ENCODE results near the gene MAGEA8. TPM values are rescaled to one million over a fixed set of nuclear protein-coding genes. Genes with fewer than 3 reads are reported as not detected.

Gene MAGEA8
- total and polyA plus RNA-seq, 8 donors = 0.15 to 0.45 (median 0.31) TPM; not detected in 2

GRCh38 chrX:149851864-149852263 is 29.1 kb upstream of the MAGEA8 start:
- H3K27me3 ChIP-seq = no peaks in the 10 kb centered on the region
- H3K4me1 ChIP-seq = no peaks in the 10 kb centered on the region
- TF ChIP-seq CTCF (IDR thresholded peaks at IDR 0.05) = no peak
- H3K27ac ChIP-seq = no peak overlapping the region
- no peak overlapping the region for H3K4me3 ChIP-seq
- no peaks in the 10 kb centered on the region for H3K36me3 ChIP-seq
- ATAC-seq = no peak
- no peak for DNase-seq
- intact Hi-C loops (cut with DNase I) = no loop called here
- no peaks in the 10 kb centered on the region for H3K9me3 ChIP-seq

DNA sequence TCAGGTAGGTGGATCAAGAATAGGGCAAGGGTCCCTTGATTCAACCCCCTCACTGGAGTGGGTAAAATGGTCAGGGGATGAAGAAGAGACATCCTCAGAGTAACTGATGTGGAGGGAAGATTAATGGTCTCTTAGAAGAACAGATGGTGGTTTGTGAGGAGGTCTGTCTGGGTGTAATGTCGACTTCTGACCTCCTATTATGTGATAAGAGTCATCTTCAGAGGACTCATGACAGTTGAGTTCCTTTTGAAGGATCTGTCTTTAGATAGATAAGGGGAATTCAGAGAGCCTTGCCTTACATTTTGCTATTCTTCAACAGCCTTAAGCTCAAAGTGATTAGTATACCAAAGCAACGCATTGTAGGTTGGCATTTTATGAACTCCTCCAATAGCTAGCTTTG is 27.1 kb upstream of the MAGEA8 start:
- no peaks in the 10 kb centered on the region for H3K4me1 ChIP-seq
- ATAC-seq = no peak
- no peak for TF ChIP-seq CTCF (IDR thresholded peaks at IDR 0.05)
- no peaks in the 10 kb centered on the region for H3K9me3 ChIP-seq
- no peak overlapping the region for H3K4me3 ChIP-seq
- H3K36me3 ChIP-seq = no peaks in the 10 kb centered on the region
- intact Hi-C loops (cut with DNase I) = no loop called here
- no peak overlapping the region for H3K27ac ChIP-seq
- DNase-seq = no peak
- no peaks in the 10 kb centered on the region for H3K27me3 ChIP-seq

DNA sequence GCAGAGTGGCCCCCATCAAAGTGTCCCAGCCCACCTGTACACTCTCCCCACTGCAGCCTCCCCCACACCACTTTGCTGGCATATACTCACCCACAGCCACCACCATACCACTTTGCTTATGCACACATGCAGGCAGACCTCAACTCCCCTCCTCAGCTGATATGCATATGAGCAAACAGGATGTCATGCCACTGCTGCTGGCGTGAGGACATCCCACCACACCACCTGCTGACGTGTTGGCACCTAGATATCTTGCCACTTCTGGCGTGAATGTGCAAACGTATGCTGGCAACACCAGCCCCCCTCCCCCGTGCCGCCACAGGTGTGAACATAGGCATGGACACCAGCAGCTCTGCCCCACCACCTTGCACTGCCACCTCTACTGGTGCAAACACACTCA is 22.4 kb upstream of the MAGEA8 start:
- Histone ChIP-seq H3K4me1 (no peaks in the 10 kb centered on the region), H3K4me3 (no peak overlapping the region), H3K27ac (no peak overlapping the region), H3K27me3 (no peaks in the 10 kb centered on the region), H3K36me3 (no peaks in the 10 kb centered on the region), H3K9me3 (peaks cover 0 to 4% of the 10 kb centered on the region in 2 donors)
- TF ChIP-seq CTCF (IDR thresholded peaks at IDR 0.05) = no peak
- no peak for DNase-seq
- no peak for ATAC-seq
- intact Hi-C loops (cut with DNase I) = no loop called here

GRCh38 chrX:149860445-149860844 is 20.5 kb upstream of the MAGEA8 start:
- no peak for TF ChIP-seq CTCF (IDR thresholded peaks at IDR 0.05)
- Histone ChIP-seq H3K4me3 (no peak overlapping the region), H3K27me3 (no peaks in the 10 kb centered on the region), H3K27ac (no peak overlapping the region), H3K4me1 (no peaks in the 10 kb centered on the region), H3K9me3 (peaks cover 0 to 4% of the 10 kb centered on the region in 2 donors), H3K36me3 (no peaks in the 10 kb centered on the region)
- ATAC-seq = no peak
- DNase-seq = no peak
- intact Hi-C loops (cut with DNase I) = loop anchor here in 1 of 2 donors (10.0 kb wide), 1 partner anchor 176 kb away; no protein-coding TSS in a partner anchor

- peaks cover 0 to 3% of the 10 kb centered on the region in 2 donors for H3K9me3 ChIP-seq
- no peak for TF ChIP-seq CTCF (IDR thresholded peaks at IDR 0.05)
- intact Hi-C loops (cut with DNase I) = loop anchor here in 1 of 2 donors (10.0 kb wide), 1 partner anchor 181 kb away; no protein-coding TSS in a partner anchor
- ATAC-seq (no peak), DNase-seq (no peak)
- H3K4me1 ChIP-seq = no peaks in the 10 kb centered on the region
- no peak overlapping the region for H3K4me3 ChIP-seq
- H3K27ac ChIP-seq = no peak overlapping the region
- no peaks in the 10 kb centered on the region for H3K36me3 ChIP-seq
- no peaks in the 10 kb centered on the region for H3K27me3 ChIP-seq
Observed at GRCh38 chrX:149865390-149865789, 15.6 kb upstream of the MAGEA8 start.
